HS-27A (cell line): ENCODE data around the gene TRA2A.
A peak's percentile ranks its signal among the peaks of the same experiment; 100 is the strongest.
"Not testable (repeated sequence)": the region's sequence is repeated elsewhere in the genome, so short reads cannot be mapped to it uniquely, and the experiment has no call there.

Experiments used
- DNase-seq: peaks from one replicate; pipeline ENCODE4 v3.0.0-alpha.2; 2012; ENCODE audit warnings: low read depth, missing footprints

The TRA2A gene

DNA sequence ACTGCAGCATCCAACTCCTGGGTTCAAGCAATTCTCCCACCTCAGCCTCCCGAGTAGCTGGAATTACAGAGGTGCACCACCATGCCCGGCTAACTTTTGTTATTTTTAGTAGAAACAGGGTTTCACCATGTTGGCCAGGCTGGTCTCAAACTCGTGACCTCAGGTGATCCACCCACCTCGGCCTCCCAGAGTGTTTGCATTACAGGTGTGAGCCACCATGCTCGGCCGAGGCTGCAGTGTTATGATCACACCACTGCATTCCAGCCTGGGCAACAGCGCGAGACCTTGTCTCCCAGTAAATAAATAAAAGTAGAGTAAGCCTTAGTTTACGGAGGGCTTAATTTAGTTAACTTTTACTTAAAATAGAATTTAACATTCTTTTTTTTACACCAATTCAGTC is 37.8 kb downstream of the TRA2A start:
- DNase-seq, result no peak

DNA sequence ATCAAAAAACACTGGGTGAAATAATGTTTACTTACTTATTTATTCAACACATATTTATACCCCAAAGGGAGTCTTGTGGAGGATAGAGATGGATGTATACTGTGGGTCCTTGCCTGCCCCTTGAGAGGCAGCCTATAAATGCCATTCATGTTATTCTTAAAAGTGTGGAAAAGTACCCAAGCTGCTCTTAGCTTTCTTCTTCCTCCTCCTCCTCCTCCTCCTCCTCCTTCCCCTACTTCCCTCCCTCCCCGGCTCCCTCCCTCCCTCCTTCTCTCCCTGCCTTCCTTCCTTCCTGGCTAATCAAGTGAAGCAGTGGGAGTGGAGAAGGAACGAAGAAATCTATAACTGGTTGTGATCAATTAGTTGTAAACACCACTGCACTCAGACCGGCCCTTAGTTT is 40.3 kb downstream of the TRA2A start:
- DNase-seq, result no peak

DNA sequence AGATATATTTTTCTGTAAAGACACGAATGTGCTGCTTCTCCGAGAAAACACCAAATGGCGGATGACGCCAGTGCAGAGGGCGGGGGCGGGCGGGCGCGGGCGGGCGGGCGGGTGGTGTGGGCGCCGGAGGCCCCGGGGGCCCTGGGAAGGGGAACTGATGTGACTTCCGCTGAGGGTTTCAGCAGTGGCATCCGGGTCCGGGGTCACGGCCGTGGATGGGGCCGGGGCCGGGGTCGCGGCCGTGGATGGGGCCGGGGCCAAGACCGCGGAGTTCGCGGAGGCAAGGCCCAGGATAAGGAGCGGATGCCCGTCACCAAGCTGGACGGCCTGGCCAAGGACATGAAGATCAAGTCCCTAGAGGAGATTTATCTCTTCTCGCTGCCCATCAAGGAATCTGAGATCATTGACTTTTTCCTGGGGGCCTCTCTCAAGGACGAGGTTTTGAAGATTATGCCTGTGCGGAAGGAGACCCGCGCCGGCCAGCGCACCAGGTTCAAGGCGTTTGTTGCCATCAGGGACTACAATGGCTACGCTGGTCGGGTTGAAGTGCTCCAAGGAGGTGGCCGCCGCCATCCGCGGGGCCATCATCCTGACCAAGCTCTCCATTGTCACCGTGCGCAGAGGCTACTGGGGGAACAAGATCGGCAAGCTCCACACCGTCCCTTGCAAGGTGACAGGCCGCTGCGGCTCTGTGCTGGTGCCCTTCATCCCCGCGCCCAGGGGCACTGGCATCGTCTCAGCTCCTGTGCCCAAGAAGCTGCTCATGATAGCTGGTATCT is 41.2 kb downstream of the TRA2A start:
- no peak for DNase-seq

DNA sequence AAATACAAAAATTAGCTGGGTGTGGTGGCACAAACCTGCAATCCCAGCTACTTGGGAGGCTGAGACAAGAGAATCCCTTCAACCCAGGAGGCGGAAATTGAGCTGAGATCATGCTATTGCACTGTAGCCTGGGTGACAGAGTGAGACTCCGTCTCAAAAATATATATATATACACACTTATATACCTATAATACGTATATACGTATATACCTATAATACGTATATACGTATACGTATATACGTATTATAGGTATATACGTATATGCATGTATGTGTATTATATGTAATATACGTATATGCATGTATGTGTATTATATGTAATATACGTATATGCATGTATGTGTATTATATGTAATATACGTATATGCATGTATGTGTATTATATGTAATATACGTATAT is 43.1 kb downstream of the TRA2A start:
- DNase-seq, result not testable (repeated sequence)

- no peak for DNase-seq
Measured at GRCh38 chr7:23487670-23488069, 44.1 kb downstream of the TRA2A start.

- DNase-seq, result no peak
Measured at GRCh38 chr7:23486002-23486773, 45.6 kb downstream of the TRA2A start.

DNA sequence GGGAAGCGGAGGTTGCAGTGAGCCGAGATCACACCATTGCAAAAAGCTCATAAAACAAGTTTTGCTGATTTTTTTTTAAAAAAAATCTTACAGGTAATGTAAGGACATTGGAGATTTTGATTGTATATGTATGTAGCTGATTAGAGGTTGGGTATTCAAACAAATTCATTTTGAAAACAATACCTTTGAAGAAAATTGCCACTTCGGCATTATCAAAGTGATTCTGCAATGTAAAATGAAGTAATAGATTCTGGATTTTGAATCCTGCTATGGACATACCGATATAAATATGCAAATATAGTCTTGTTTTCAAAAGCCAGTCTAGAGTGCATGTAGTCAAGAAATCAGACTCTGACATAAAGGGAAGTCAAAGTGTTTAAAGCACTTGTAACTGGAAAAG is 49.1 kb downstream of the TRA2A start:
- DNase-seq, result no peak

GRCh38 chr7:23477962-23478866 is 53.6 kb downstream of the TRA2A start:
- DNase-seq, result no peak

- no peak for DNase-seq
Measured at GRCh38 chr7:23477157-23477499, 54.7 kb downstream of the TRA2A start.

DNA sequence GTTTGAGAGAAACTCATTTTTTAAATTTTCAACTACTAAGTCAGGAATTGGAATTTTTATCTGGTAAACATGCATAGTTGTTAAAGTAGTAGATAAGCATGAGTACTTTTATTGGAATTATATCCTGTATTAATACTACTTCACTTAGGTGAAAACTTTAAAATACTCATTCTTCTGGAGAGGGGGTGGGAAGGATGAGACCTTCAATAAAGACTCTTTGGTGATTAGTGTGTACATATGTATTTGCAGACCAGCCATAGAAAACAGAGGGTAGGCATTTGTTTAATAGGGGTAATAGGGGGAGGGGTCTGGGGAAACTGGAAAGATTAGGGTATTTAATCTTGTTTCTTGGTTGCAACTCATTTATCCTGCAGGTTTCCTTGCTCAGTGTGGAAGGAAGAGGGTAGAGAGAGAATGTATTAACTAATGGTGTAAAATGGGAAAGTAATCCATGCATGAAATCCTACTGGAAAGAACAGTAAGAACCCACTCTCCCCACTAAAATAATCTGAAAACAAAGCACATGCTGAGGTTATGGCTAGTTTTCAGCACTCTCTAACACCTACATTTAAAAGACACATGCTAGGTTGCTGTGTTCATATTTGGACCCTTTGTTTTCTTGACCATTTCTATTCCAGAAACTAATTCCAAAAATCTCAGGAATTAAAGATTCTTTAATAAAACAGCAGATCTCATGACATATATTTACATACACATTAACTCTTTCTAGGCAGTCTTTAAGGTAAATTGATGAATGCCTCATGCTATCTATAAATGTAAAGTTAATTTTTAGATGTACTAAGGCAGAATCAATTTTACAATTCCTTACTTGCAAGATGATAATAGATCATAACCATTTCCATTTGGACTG is 55.3 kb downstream of the TRA2A start:
- DNase-seq, result no peak

DNA sequence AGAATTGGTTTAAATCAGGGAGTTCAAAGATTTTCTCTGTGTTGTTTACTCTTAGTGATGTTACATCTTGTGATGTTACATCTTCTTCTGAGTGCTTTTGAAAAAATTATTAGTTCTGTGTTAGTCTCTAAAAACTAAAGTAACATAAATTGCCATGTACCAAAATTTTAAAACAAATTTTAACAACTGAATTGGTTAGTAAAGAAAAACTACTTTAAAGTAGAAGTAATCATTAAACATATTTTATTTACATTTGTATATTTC is 56.3 kb downstream of the TRA2A start:
- DNase-seq, result no peak

- DNase-seq, result no peak
Measured at GRCh38 chr7:23474829-23475575, 56.8 kb downstream of the TRA2A start.

GRCh38 chr7:23474094-23474828 is 57.5 kb downstream of the TRA2A start:
- peak; percentile 89 for DNase-seq

GRCh38 chr7:23473844-23474093 is 58.0 kb downstream of the TRA2A start:
- no peak for DNase-seq

- DNase-seq, result no peak
Measured at GRCh38 chr7:23472956-23473843, 58.6 kb downstream of the TRA2A start.

DNA sequence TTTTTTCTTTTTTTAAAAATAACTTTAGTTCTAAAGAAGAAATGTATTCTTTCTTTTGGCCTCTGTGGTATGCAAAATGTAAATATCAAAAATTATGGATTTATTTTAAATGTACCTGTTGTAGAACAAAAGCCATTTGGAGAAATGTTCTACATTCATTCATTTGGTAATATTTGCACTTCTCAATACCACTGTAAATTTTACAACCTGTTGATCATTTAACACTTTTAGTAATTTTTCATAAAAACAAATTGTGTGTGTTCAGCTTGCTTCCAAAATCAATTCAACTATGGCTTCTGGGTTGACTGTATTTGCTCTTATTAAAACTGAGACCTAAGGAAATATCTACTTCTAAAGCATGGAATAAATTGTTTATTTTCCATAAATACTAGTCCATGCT is 59.2 kb downstream of the TRA2A start:
- no peak for DNase-seq

DNA sequence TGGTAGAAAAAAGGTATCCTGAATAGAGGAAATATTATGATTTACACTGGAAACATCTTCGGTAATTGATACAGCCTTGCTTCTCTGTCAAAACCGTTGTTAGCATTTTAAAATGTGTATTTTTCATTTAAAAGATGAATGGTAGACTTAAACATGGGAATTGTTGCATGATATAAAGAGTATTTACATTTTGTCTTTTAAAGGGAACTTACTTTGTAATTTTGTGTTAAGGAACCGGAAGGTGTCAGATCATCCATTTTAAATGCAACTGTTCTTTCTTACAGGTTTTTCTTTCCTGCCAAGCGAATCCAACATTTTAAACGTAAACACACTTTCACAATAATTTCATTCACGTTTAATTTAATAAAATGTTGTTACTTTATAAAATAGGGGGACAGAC is 59.7 kb downstream of the TRA2A start:
- DNase-seq, result no peak

DNA sequence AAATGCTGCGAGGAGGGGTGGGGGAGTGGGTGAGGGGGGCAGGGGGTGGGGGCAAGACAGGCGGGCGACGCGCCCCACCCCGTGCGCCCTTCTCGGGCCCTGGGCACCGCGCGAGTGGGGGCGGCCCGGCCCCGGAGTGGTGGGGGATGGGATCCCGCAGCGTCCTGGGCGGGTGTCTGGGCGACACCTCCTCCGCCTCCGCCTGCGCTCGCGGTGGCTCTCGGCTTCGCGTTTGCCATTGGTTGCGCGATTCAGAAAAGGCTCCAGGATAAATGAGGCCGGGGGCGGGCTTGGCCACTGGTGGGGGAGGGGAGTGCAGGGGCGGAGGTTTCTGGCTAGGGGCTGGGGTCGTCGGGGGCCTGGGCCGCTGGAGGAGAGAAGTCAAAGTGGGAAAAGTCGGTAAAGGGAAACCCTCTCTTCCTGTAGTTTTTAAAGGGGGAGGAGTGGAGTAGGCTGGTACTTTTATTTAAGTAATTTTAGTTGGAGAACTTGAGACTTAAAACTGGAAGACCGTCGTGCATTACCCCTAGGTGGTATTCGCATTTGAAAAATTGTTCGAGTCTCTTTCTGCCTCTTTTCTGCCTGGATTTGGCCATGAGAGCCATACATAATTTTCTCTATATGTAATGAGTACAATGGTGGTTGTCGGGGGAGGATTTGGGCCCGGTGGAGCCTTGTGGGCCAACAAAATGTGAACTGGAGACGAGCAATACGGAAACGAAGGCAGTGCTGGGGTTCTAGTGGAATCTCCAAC is 60.5 kb downstream of the TRA2A start:
- DNase-seq, result no peak
